Neural cell (in vitro differentiated cells): ENCODE results near the gene MBD3L4. TPM values are rescaled to one million over a fixed set of nuclear protein-coding genes. Genes with fewer than 3 reads are reported as not detected.

Experiments
- H2AFZ ChIP-seq: fragments of 200-600, 300-800 bp; sonication (generic), shearing (Covaris generic); 2 replicates; pipeline ENCODE4 v1.6.0; 2014; ENCODE audit warnings: low read depth, mild to moderate bottlenecking, antibody characterized with exemption, low read length, moderate library complexity
- H3F3A ChIP-seq: fragments of 200-600 bp; shearing (Covaris generic); 2 replicates; pipeline ENCODE4 v1.6.1; 2016; ENCODE audit warnings: mild to moderate bottlenecking, moderate library complexity, mixed read lengths, antibody characterized with exemption, low read length; ENCODE audit not compliant: insufficient read depth, poor library complexity, severe bottlenecking
- H3K27ac ChIP-seq: fragments of 200-600, 300-800 bp; sonication (generic), shearing (Covaris generic); 2 replicates; pipeline ENCODE4 v1.5.1; 2014; ENCODE audit warnings: mild to moderate bottlenecking, low read length, moderate library complexity
- H3K27me3 ChIP-seq: fragments of 300-800, 200-600 bp; sonication (generic), shearing (Covaris generic); 2 replicates; pipeline ENCODE4 v1.6.0; 2014; ENCODE audit warnings: mild to moderate bottlenecking, low read depth, low read length, moderate library complexity; ENCODE audit not compliant: insufficient read depth
- H3K36me3 ChIP-seq: fragments of 300-800, 200-600 bp; sonication (generic), shearing (Covaris generic); 2 replicates; pipeline ENCODE4 v1.5.1; 2014; ENCODE audit warnings: mild to moderate bottlenecking, antibody characterized with exemption, low read length, moderate library complexity; ENCODE audit not compliant: insufficient read depth
- H3K4me2 ChIP-seq: fragments of 300-800, 200-600 bp; sonication (generic), shearing (Covaris generic); 2 replicates; pipeline ENCODE4 v1.6.0; 2014; ENCODE audit warnings: mild to moderate bottlenecking, low read length
- H3K4me3 ChIP-seq: fragments of 300-800, 200-600 bp; sonication (generic), shearing (Covaris generic); 2 replicates; pipeline ENCODE4 v1.5.1; 2014; ENCODE audit warnings: mild to moderate bottlenecking, low read length, moderate library complexity
- H3K79me2 ChIP-seq: fragments of 200-600 bp; shearing (Covaris generic); replicated peaks from 2 replicates; pipeline ENCODE4 v1.6.0; 2014; ENCODE audit warnings: mild to moderate bottlenecking, low read length, moderate library complexity; ENCODE audit not compliant: insufficient read depth
- H3K9ac ChIP-seq: fragments of 300-800, 200-600 bp; sonication (generic), shearing (Covaris generic); 2 replicates; pipeline ENCODE4 v1.6.1; 2016; ENCODE audit warnings: mild to moderate bottlenecking, low read length, mixed read lengths
- H3K9me2 ChIP-seq: fragments of 200-600 bp; shearing (Covaris generic); 2 replicates; pipeline ENCODE4 v1.6.1; 2016; ENCODE audit warnings: mild to moderate bottlenecking, low read length, mixed read lengths; ENCODE audit not compliant: insufficient read depth
- H3K9me3 ChIP-seq: fragments of 200-600, 300-800 bp; sonication (generic), shearing (Covaris generic); 2 replicates; pipeline ENCODE4 v1.6.1; 2016; ENCODE audit warnings: mild to moderate bottlenecking, mixed run types, low read length, moderate library complexity, mixed read lengths
- H4K20me1 ChIP-seq: fragments of 200-600 bp; shearing (Covaris generic); 2 replicates; pipeline ENCODE4 v1.6.1; 2016; ENCODE audit warnings: mild to moderate bottlenecking, mixed run types; ENCODE audit not compliant: insufficient read depth
- CTCF ChIP-seq: fragments of 450-650 bp; IDR thresholded peaks from 2 replicates; pipeline ENCODE4 v1.5.1; 2014; ENCODE audit warnings: antibody characterized with exemption, mild to moderate bottlenecking, moderate library complexity; ENCODE audit not compliant: poor library complexity, severe bottlenecking
- EP300 ChIP-seq: fragments of 450-650 bp; conservative IDR thresholded peaks from 2 replicates; pipeline ENCODE4 v1.6.1; 2014; ENCODE audit warnings: antibody characterized with exemption, mild to moderate bottlenecking, moderate library complexity; ENCODE audit not compliant: poor library complexity, severe bottlenecking
- EZH2 ChIP-seq: fragments of 200-600, 300-800 bp; shearing (Covaris generic), sonication (generic); IDR thresholded peaks from 2 replicates; pipeline ENCODE4 v1.6.1; 2014; ENCODE audit warnings: antibody characterized with exemption, low read length, borderline replicate concordance, mild to moderate bottlenecking; ENCODE audit not compliant: insufficient read depth, poor library complexity, severe bottlenecking
- MXI1 ChIP-seq: fragments of 450-650 bp; conservative IDR thresholded peaks from 2 replicates; pipeline ENCODE4 v1.6.1; 2014; ENCODE audit warnings: antibody characterized with exemption, mild to moderate bottlenecking; ENCODE audit not compliant: poor library complexity, severe bottlenecking
- POLR2AphosphoS5 ChIP-seq: IDR thresholded peaks from 2 replicates; pipeline ENCODE4 v1.6.1; 2012
- RAD21 ChIP-seq: fragments of 450-650 bp; conservative IDR thresholded peaks from 2 replicates; pipeline ENCODE4 v1.6.1; 2014; ENCODE audit warnings: antibody characterized with exemption, mild to moderate bottlenecking, moderate library complexity
- SMC3 ChIP-seq: fragments of 450-650 bp; conservative IDR thresholded peaks from 2 replicates; pipeline ENCODE4 v1.6.1; 2014; ENCODE audit warnings: antibody characterized with exemption, mild to moderate bottlenecking, moderate library complexity; ENCODE audit not compliant: poor library complexity
- TAF1 ChIP-seq: IDR thresholded peaks from 2 replicates; pipeline ENCODE4 v1.6.1; 2012; ENCODE audit warnings: low read depth
- polyA plus RNA-seq: library from polyadenylated mRNA; depleted of rRNA; stranded (reverse); fragments of >200 nt; gene quantifications from 2 replicates; pipeline ENCODE4 v1.2.3, GENCODE V29; 2014
- TF ChIP-seq, protein P1 (sequence below): IDR thresholded peaks from 2 replicates; pipeline ENCODE4 v1.6.1; 2012; ENCODE audit warnings: borderline replicate concordance

The MBD3L4 gene
- polyA plus RNA-seq, 1 donor from 2014 or later, result not detected

DNA sequence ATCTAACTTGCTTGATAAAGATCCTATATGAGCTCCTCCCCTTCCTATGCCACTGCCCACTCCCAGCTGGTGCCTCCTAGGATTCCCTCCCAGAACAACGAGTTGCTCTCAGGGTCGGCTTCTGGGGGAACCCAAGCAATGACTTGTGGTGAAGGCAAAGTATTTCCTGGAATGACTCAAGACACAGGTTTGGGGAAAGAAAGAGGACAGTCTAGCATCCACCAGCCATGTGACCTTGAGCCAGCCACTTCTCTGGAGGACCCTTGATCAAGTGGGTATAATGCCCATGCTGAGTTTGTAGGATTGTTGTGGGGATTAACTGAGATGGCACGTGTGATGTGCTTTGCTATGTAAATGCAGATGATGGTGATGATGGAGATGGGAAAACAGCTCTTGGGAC lies 51.7 kb downstream of the MBD3L4 start:
- peaks cover 5% of the 10 kb centered on the region for H3K9me3 ChIP-seq
- H2AFZ ChIP-seq, result no peak overlapping the region
- no peaks in the 10 kb centered on the region for H3F3A ChIP-seq
- no peaks in the 10 kb centered on the region for H4K20me1 ChIP-seq
- H3K4me2 ChIP-seq, result no peak overlapping the region
- no peaks in the 10 kb centered on the region for H3K79me2 ChIP-seq
- H3K27ac ChIP-seq, result no peak overlapping the region
- no peak overlapping the region for H3K4me3 ChIP-seq
- no peaks in the 10 kb centered on the region for H3K27me3 ChIP-seq
- H3K9me2 ChIP-seq, result no peaks in the 10 kb centered on the region
- H3K36me3 ChIP-seq, result no peaks in the 10 kb centered on the region
- H3K9ac ChIP-seq, result no peak overlapping the region
- no peak for TF ChIP-seq MXI1
- TF ChIP-seq SMC3, result no peak
- TF ChIP-seq TAF1, result no peak
- no peak for TF ChIP-seq EZH2
- no peak for TF ChIP-seq POLR2AphosphoS5
- TF ChIP-seq, protein P1, sequence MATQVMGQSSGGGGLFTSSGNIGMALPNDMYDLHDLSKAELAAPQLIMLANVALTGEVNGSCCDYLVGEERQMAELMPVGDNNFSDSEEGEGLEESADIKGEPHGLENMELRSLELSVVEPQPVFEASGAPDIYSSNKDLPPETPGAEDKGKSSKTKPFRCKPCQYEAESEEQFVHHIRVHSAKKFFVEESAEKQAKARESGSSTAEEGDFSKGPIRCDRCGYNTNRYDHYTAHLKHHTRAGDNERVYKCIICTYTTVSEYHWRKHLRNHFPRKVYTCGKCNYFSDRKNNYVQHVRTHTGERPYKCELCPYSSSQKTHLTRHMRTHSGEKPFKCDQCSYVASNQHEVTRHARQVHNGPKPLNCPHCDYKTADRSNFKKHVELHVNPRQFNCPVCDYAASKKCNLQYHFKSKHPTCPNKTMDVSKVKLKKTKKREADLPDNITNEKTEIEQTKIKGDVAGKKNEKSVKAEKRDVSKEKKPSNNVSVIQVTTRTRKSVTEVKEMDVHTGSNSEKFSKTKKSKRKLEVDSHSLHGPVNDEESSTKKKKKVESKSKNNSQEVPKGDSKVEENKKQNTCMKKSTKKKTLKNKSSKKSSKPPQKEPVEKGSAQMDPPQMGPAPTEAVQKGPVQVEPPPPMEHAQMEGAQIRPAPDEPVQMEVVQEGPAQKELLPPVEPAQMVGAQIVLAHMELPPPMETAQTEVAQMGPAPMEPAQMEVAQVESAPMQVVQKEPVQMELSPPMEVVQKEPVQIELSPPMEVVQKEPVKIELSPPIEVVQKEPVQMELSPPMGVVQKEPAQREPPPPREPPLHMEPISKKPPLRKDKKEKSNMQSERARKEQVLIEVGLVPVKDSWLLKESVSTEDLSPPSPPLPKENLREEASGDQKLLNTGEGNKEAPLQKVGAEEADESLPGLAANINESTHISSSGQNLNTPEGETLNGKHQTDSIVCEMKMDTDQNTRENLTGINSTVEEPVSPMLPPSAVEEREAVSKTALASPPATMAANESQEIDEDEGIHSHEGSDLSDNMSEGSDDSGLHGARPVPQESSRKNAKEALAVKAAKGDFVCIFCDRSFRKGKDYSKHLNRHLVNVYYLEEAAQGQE, result no peak
- TF ChIP-seq RAD21, result no peak
- TF ChIP-seq EP300, result no peak
- no peak for TF ChIP-seq CTCF

- Histone ChIP-seq H2AFZ (no peak overlapping the region), H4K20me1 (no peaks in the 10 kb centered on the region), H3F3A (no peaks in the 10 kb centered on the region), H3K4me3 (no peak overlapping the region), H3K27me3 (no peaks in the 10 kb centered on the region), H3K9me3 (peaks cover 5% of the 10 kb centered on the region), H3K9ac (no peak overlapping the region), H3K79me2 (no peaks in the 10 kb centered on the region), H3K36me3 (no peaks in the 10 kb centered on the region), H3K9me2 (no peaks in the 10 kb centered on the region), H3K4me2 (no peak overlapping the region), H3K27ac (no peak overlapping the region)
- TF ChIP-seq RAD21 (no peak), EP300 (no peak), POLR2AphosphoS5 (no peak), CTCF (no peak), EZH2 (no peak), SMC3 (no peak), TAF1 (no peak), MXI1 (no peak)
- TF ChIP-seq, protein P1, result no peak
Measured at GRCh38 chr19:6987850-6988249, 52.1 kb downstream of the MBD3L4 start.
